Caki2 (cell line): Measurements from ENCODE around the gene PARD3B. TPM values are rescaled to one million over a fixed set of nuclear protein-coding genes. Genes with fewer than 3 reads are reported as not detected.
A peak's percentile ranks its signal among the peaks of the same experiment; 100 is the strongest.

Experiments
- DNase-seq: peaks from one replicate; pipeline ENCODE4 v3.0.0-alpha.2; 2015; ENCODE audit warnings: low read depth
- in situ Hi-C: cut with HindIII; loops from 2 replicates; pipeline ENCODE4 v1.10.0; 2016; ENCODE audit warnings: low sequenced_read_pairs, low pct_unique_long_range_greater_than_20kb, mixed read lengths
- total RNA-seq: library from RNA; depleted of rRNA; stranded (reverse); fragments of >200 nt; shearing (Covaris generic); gene quantifications from 2 replicates; pipeline ENCODE4 v1.2.3, GENCODE V29; 2014; ENCODE audit warnings: low replicate concordance

Gene PARD3B
- total RNA-seq, 1 experiment from 2014 or later: 3.8 TPM

DNA sequence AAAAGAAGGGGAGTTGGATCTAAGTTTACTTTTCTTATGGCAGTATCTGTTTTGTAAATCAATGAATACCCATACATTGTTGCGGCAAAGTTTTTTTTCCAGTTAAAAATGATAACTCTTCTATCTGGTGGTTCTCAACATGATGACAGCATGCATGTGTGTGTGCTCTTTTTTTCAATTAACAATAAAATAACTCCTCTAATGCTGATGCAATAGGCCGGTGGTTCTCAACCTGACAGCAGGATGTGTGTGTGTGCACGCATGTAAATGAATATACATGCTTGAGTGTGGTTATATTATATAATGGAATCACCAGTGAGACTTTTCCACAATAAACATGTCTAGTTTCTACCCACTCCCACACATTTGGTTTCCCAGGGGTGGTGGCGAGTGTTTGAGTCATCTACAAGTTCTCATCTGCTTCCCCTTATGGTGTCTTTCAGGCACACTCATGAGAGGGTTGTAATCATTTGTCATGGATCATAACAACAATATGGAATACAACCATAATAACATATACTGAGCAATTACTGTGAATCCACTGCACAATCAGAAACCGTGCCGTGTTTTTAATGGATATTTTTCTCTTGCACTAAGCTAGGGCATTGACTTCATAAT lies 31.2 kb downstream of the PARD3B start:
- in situ Hi-C loops: no loop called here
- no peak for DNase-seq

GRCh38 chr2:204578928-204579598 lies 33.8 kb downstream of the PARD3B start:
- in situ Hi-C loops: no loop called here
- no peak for DNase-seq

- DNase-seq: no peak
- in situ Hi-C loops: no loop called here
Measured at GRCh38 chr2:204581946-204582345, 36.7 kb downstream of the PARD3B start.

GRCh38 chr2:204583773-204584172 lies 38.5 kb downstream of the PARD3B start:
- no peak for DNase-seq
- in situ Hi-C loops: no loop called here

GRCh38 chr2:204585930-204586329 lies 40.7 kb downstream of the PARD3B start:
- DNase-seq: no peak
- in situ Hi-C loops: no loop called here

GRCh38 chr2:204586444-204587180 lies 41.3 kb downstream of the PARD3B start:
- in situ Hi-C loops: no loop called here
- DNase-seq: no peak

DNA sequence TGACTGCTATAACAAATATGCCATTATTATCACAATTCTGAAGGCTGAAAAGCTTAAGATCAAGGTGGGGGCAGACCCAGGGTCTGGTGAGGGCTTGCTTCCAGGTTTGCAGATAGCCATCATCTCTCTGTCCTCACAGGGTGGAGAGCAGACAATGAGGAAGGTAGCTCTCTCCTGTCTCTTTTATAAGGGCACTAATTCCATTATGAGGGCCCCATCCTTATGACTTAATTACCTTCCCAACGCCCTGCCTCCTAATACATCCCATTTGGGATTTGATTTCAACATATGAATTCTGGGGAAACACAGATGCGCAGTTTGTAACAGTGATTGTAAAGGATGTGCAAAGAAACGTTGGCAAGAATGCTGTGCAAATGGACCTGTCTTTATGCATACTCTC lies 44.8 kb downstream of the PARD3B start:
- in situ Hi-C loops: no loop called here
- no peak for DNase-seq

GRCh38 chr2:204591225-204591624 lies 46.0 kb downstream of the PARD3B start:
- in situ Hi-C loops: no loop called here
- no peak for DNase-seq

DNA sequence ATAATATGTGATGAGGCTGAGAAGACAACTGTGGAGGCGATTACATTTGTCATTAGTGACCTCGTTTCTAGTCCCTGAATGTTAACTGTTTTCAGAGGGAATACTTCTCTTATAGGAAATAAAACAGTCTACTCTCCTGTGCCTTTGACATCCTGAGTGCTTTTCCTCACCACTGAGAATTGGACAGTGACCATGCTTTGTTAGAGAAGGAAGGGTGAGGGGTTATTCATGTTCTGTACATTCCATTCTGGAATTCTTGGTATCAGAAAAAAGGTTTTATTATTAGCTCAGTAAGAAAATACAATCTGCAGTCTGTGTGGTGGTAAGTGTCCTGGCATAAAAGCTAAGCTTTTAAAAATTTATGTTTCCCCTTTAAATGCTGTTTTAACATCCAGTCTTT lies 58.8 kb downstream of the PARD3B start:
- DNase-seq: no peak

GRCh38 chr2:204608237-204608939 lies 63.1 kb downstream of the PARD3B start:
- in situ Hi-C loops: no loop called here
- no peak for DNase-seq

More for the DNA sequence above, 58.8 kb downstream of the PARD3B start:
- in situ Hi-C loops: no loop called here

DNA sequence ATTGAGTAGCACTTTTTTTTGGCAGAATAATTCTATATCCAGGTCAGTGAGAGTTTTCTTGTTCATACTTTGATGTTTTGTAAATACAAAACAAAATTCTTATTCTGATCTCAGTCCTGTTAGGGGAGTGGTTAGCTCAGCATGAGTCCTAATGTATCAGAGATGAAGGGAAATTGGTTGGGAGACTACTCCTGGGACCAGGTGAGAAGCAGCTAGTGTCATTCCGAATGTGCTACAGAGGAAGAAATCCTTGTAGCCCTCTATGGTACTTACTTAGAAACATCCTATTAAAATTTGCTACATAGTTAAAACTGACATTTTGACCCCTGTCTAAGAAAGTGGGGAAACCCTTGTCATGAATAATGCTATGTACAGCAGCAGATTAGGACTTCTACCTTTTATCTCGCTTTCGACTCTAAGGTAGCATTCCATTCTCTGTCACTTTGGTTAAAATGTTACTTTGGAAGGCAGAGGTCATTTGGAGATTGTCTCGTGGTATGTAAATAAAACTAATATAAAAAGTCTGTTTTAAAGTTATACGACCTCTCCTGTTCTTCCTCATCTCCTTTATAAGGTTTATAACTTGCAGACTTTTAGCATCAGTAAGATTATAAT lies 65.8 kb downstream of the PARD3B start:
- in situ Hi-C loops: no loop called here
- DNase-seq: peak; percentile 56

DNA sequence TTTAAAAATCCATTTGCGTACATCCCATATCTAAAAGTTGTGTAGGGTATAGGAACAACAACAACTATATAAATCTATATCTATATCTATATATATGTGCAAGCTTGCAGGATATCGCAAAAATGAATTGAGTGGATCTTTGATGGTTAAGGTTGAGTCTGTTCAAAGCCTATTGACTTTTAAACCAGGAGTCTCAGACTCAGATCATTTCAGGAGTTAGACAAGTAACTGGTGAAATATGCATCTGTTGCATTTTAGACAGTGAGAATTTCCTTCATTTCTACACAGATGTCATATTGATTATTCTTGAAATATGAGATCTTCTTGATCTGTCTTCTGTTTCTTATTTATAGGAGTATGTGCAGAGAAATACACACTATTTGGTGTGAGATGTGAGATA lies 66.5 kb downstream of the PARD3B start:
- no peak for DNase-seq
- in situ Hi-C loops: no loop called here

GRCh38 chr2:204613635-204614034 lies 68.4 kb downstream of the PARD3B start:
- no peak for DNase-seq
- in situ Hi-C loops: no loop called here

- no peak for DNase-seq
- in situ Hi-C loops: no loop called here
Measured at GRCh38 chr2:204615456-204615855, 70.2 kb downstream of the PARD3B start.

DNA sequence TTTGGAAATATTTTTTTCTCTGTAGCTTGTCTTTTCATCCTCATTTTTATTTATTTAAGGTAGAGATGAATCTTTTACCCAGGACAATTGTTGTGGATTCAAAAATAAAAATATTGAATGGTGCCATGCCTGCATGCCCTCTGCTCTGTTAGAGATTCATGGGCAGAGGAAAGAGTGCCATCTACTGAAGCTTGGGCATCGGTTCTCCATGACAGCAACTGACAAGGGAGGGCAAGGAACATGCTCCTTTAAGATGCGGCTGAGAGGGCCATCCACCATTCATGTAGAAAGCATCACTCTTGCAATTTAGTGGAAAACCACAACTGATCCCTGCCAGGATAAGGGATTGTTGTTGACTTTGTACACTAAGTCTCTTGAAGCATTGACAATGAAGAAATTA lies 79.9 kb downstream of the PARD3B start:
- peak; percentile 41 for DNase-seq
- in situ Hi-C loops: no loop called here

- in situ Hi-C loops: no loop called here
- DNase-seq: no peak
Measured at GRCh38 chr2:204628926-204629712, 83.8 kb downstream of the PARD3B start.

GRCh38 chr2:204632410-204632809 lies 87.1 kb downstream of the PARD3B start:
- in situ Hi-C loops: no loop called here

GRCh38 chr2:204634564-204634963 lies 89.3 kb downstream of the PARD3B start:
- in situ Hi-C loops: no loop called here

More at GRCh38 chr2:204632410-204632809, 87.1 kb downstream of the PARD3B start:
- no peak for DNase-seq

More at GRCh38 chr2:204634564-204634963, 89.3 kb downstream of the PARD3B start:
- DNase-seq: no peak
